SK-N-SH treated with all-trans-retinoic acid at 6 μM for 48 hours (cell line): ENCODE results near the gene UBE2N.
A peak's percentile ranks its signal among the peaks of the same experiment; 100 is the strongest.

Source experiments
- ATAC-seq: fragments of 200-7000 bp; cut with Tn5 transposase; 3 replicates; pipeline ENCODE4 v1.9.1; 2020; ENCODE audit warnings: mild to moderate bottlenecking, moderate library complexity
- ARNTL ChIP-seq: fragments of 450-650 bp; formaldehyde crosslinking; IDR thresholded peaks from 2 replicates; pipeline ENCODE4 v1.5.0; 2020; ENCODE audit warnings: low read depth, mild to moderate bottlenecking, moderate library complexity, borderline replicate concordance
- BACH2 ChIP-seq: fragments of 250-450 bp; sonication (Bioruptor Pico); IDR thresholded peaks from 2 replicates; pipeline ENCODE4 v1.9.0; 2021; ENCODE audit warnings: mild to moderate bottlenecking, borderline replicate concordance
- CSDC2 ChIP-seq: fragments of 250-450 bp; sonication (Bioruptor Pico); IDR thresholded peaks from 2 replicates; pipeline ENCODE4 v1.5.0; 2020; ENCODE audit warnings: mild to moderate bottlenecking, moderate library complexity
- ESRRG ChIP-seq: fragments of 250-450 bp; sonication (Bioruptor Pico); IDR thresholded peaks from 2 replicates; pipeline ENCODE4 v1.6.1; 2021; ENCODE audit warnings: mild to moderate bottlenecking
- GLIS3 ChIP-seq: fragments of 250-450 bp; sonication (Bioruptor Pico); IDR thresholded peaks from 2 replicates; pipeline ENCODE4 v1.5.0; 2020; ENCODE audit warnings: mild to moderate bottlenecking, moderate library complexity
- ISL1 ChIP-seq: fragments of 250-450 bp; sonication (Bioruptor Pico); IDR thresholded peaks from 2 replicates; pipeline ENCODE4 v2.1.2; 2022; ENCODE audit warnings: mild to moderate bottlenecking, moderate library complexity
- OSR1 ChIP-seq: fragments of 250-450 bp; sonication (Bioruptor Pico); IDR thresholded peaks from 2 replicates; pipeline ENCODE4 v1.8.0; 2022; ENCODE audit warnings: moderate library complexity, mild to moderate bottlenecking, inconsistent platforms
- PATZ1 ChIP-seq: fragments of 250-450 bp; sonication (Bioruptor Pico); IDR thresholded peaks from 2 replicates; pipeline ENCODE4 v1.8.0; 2020; ENCODE audit warnings: mild to moderate bottlenecking, moderate library complexity, borderline replicate concordance
- POU6F1 ChIP-seq: fragments of 250-450 bp; sonication (Bioruptor Pico); IDR thresholded peaks from 2 replicates; pipeline ENCODE4 v1.8.0; 2021; ENCODE audit warnings: low read depth, mild to moderate bottlenecking, moderate library complexity, borderline replicate concordance
- PPARA ChIP-seq: fragments of 250-450 bp; sonication (Bioruptor Pico); IDR thresholded peaks from 2 replicates; pipeline ENCODE4 v1.5.0; 2020; ENCODE audit warnings: mild to moderate bottlenecking, borderline replicate concordance
- RARB ChIP-seq: fragments of 250-450 bp; sonication (Bioruptor Pico); IDR thresholded peaks from 2 replicates; pipeline ENCODE4 v1.8.0; 2021; ENCODE audit warnings: mild to moderate bottlenecking, moderate library complexity
- SNAI2 ChIP-seq: fragments of 250-450 bp; sonication (Bioruptor Pico); IDR thresholded peaks from 2 replicates; pipeline ENCODE4 v1.5.0; 2020; ENCODE audit warnings: mild to moderate bottlenecking, moderate library complexity
- TCF4 ChIP-seq: fragments of 250-450 bp; sonication (Bioruptor Pico); IDR thresholded peaks from 2 replicates; pipeline ENCODE4 v1.8.0; 2021; ENCODE audit warnings: mild to moderate bottlenecking, moderate library complexity, borderline replicate concordance
- TOX ChIP-seq: fragments of 250-450 bp; sonication (Bioruptor Pico); IDR thresholded peaks from 2 replicates; pipeline ENCODE4 v1.8.0; 2021; ENCODE audit warnings: mild to moderate bottlenecking, moderate library complexity, borderline replicate concordance
- TSHZ2 ChIP-seq: fragments of 250-450 bp; sonication (Bioruptor Pico); IDR thresholded peaks from 2 replicates; pipeline ENCODE4 v1.5.0; 2020; ENCODE audit warnings: mild to moderate bottlenecking, moderate library complexity
- ZC3H10 ChIP-seq: fragments of 250-450 bp; sonication (Bioruptor Pico); IDR thresholded peaks from 2 replicates; pipeline ENCODE4 v1.5.1; 2021; ENCODE audit warnings: mild to moderate bottlenecking, moderate library complexity
- ZFP3 ChIP-seq: fragments of 250-450 bp; sonication (Bioruptor Pico); IDR thresholded peaks from 2 replicates; pipeline ENCODE4 v1.5.0; 2020; ENCODE audit warnings: mild to moderate bottlenecking, moderate library complexity
- ZFP30 ChIP-seq: fragments of 450-650 bp; formaldehyde crosslinking; IDR thresholded peaks from 2 replicates; pipeline ENCODE4 v1.5.0; 2022; ENCODE audit warnings: mild to moderate bottlenecking, moderate library complexity
- ZNF565 ChIP-seq: fragments of 450-650 bp; formaldehyde crosslinking; conservative IDR thresholded peaks from 2 replicates; pipeline ENCODE4 v1.5.0; 2020; ENCODE audit warnings: low read depth, mild to moderate bottlenecking, moderate library complexity
- ZNF70 ChIP-seq: fragments of 450-650 bp; formaldehyde crosslinking; IDR thresholded peaks from 2 replicates; pipeline ENCODE4 v1.5.0; 2020; ENCODE audit warnings: mild to moderate bottlenecking, moderate library complexity
- ZNF8 ChIP-seq: fragments of 450-650 bp; formaldehyde crosslinking; IDR thresholded peaks from 2 replicates; pipeline ENCODE4 v1.5.0; 2020; ENCODE audit warnings: mild to moderate bottlenecking, moderate library complexity
- TF ChIP-seq, protein P1 (sequence below): fragments of 250-450 bp; sonication (Bioruptor Pico); IDR thresholded peaks from 2 replicates; pipeline ENCODE4 v1.5.1; 2021; ENCODE audit warnings: mild to moderate bottlenecking, moderate library complexity

Gene UBE2N

GRCh38 chr12:93407054-93407962 lies 34.4 kb downstream of the UBE2N start:
- peak; percentile 10 for ATAC-seq

DNA sequence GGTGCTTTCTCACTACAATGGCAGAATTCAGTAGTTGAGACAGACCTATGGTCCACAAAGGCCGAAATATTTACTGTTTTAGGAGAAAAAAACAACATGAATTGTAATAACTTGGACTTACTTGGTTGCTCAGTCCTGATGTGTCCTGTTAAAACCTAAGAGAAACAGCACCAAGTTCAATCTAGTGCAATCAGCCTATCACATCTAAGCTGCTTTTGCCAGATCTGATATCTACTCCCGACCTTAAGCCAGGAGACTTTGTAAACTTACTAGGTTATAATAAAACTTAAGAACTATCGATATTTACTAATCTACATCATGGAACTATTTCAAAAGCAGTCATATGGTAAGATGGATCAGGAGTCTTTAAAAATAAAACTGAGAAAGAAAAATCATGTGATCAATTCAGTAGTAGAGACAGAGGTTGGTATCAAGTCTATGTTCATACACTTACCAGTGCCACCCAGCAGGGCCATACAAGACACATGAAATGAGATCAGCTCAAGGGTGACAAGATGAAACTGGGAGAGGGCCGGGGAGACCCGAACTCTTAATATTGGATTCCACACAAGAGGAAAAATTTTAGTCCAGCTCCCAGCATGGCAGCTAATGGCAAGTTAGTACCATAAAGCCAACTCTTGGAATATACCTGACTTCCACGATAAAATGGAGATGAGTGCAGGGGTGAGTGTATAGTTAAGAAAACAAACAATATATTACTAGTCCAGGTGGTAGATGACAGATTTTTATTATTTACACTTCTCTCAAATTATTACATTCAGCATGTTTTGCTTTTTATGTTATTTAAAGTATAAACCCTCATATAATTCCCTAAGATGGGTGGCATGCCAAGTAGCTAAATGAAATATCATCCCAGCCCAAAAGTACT lies 36.5 kb downstream of the UBE2N start:
- TF ChIP-seq ZNF70 (CRISPR knock-in tag) = no peak
- peak; percentile 13; the same call in 1 of the 2 replicates for TF ChIP-seq PATZ1
- TF ChIP-seq ZFP30 (CRISPR knock-in tag) = no peak
- TF ChIP-seq TSHZ2 (CRISPR knock-in tag) = no peak
- TF ChIP-seq ARNTL (CRISPR knock-in tag) = no peak
- TF ChIP-seq RARB = no peak
- 0 out of 2 replicates have a peak, but pooled peaks have one; percentile 5 for TF ChIP-seq TOX
- no peak for TF ChIP-seq BACH2 (CRISPR knock-in tag)
- no peak for ATAC-seq

More at GRCh38 chr12:93407054-93407962, 34.4 kb downstream of the UBE2N start:
- TF ChIP-seq ESRRG (CRISPR knock-in tag) (no peak), GLIS3 (CRISPR knock-in tag) (peak; percentile 68; the same call in 1 of the 2 replicates), RARB (peak; percentile 48; the same call in 1 of the 2 replicates)
- TF ChIP-seq, protein P1, sequence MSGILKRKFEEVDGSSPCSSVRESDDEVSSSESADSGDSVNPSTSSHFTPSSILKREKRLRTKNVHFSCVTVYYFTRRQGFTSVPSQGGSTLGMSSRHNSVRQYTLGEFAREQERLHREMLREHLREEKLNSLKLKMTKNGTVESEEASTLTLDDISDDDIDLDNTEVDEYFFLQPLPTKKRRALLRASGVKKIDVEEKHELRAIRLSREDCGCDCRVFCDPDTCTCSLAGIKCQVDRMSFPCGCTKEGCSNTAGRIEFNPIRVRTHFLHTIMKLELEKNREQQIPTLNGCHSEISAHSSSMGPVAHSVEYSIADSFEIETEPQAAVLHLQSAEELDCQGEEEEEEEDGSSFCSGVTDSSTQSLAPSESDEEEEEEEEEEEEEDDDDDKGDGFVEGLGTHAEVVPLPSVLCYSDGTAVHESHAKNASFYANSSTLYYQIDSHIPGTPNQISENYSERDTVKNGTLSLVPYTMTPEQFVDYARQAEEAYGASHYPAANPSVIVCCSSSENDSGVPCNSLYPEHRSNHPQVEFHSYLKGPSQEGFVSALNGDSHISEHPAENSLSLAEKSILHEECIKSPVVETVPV (CRISPR knock-in tag) = 0 out of 2 replicates have a peak, but pooled peaks have one; percentile 10

- no peak for ATAC-seq
- no peak for TF ChIP-seq POU6F1 (CRISPR knock-in tag)
- no peak for TF ChIP-seq ARNTL (CRISPR knock-in tag)
- no peak for TF ChIP-seq CSDC2 (CRISPR knock-in tag)
- TF ChIP-seq ZNF70 (CRISPR knock-in tag) = no peak
- no peak for TF ChIP-seq BACH2 (CRISPR knock-in tag)
- TF ChIP-seq RARB = 0 out of 2 replicates have a peak, but pooled peaks have one; percentile 9
- TF ChIP-seq ISL1 (CRISPR knock-in tag) = peak; percentile 43; the same call in 1 of the 2 replicates
- no peak for TF ChIP-seq ZNF565 (CRISPR knock-in tag)
- no peak for TF ChIP-seq ZNF8 (CRISPR knock-in tag)
- no peak; the same call in none of the 2 replicates for TF ChIP-seq TOX
- no peak for TF ChIP-seq ZFP3 (CRISPR knock-in tag)
- TF ChIP-seq TCF4 (CRISPR knock-in tag) = no peak; the same call in 1 of the 2 replicates
- TF ChIP-seq SNAI2 (CRISPR knock-in tag) = no peak
- TF ChIP-seq GLIS3 (CRISPR knock-in tag) = no peak
- no peak for TF ChIP-seq ESRRG (CRISPR knock-in tag)
- no peak for TF ChIP-seq TSHZ2 (CRISPR knock-in tag)
- peak; percentile 71; the same call in 1 of the 2 replicates for TF ChIP-seq ZC3H10 (CRISPR knock-in tag)
- no peak for TF ChIP-seq PPARA (CRISPR knock-in tag)
- no peak for TF ChIP-seq OSR1 (CRISPR knock-in tag)
Measured at GRCh38 chr12:93403988-93404803, 37.6 kb downstream of the UBE2N start.
